ENCODE data around the gene KIT.
A peak's percentile ranks its signal among the peaks of the same experiment; 100 is the strongest.

KIT gene

DNA sequence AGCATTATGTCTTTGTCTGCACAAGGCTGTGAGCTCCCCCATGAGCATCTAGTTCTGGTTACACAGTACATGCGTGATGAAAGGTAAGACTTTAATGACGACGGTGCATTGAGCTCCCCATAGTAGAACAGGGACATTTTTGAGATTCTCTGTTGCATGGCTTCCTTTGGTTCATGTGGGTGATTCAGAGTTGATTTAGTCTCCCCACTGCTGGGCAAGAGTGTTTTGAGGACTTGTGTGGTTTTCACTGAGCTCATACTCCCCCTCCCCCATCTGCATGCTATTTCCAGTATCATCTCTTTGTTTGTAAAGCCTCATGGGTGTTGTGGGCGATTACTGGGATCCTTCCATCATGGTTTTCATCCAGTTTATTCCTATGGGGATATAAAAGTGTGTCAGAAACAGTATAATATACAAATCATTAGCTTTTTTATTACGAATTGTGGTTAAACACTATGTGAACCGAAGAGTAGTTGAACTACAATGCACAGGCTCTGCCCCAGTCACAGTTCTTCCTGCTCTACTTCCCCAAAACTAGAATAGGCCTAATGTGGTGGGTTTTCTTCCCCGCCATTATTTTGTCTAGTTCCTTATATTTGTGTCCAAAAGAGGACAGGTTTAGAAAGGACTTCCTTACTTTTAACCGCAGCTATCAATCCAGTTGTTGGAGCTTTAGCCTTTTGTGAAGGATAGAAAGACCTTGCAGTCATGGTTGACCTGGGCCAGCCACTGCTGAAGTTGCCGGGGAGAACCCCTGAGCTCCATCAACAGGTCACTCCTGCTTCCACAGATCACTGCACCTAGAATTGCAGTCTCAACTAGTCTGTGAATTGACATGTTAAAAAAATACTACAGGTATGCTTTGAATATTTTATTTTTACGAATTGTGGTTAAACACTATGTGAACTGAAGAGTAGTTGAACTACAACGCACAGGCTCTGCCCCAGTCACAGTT, 30.4 kb downstream of the KIT start:
- DNase-seq (ENCODE audit: low read depth), result peak; percentile 37
- no peak overlapping the region for H3K4me3 ChIP-seq (ENCODE audit: low read depth, low read length)
- TF ChIP-seq, protein P1, sequence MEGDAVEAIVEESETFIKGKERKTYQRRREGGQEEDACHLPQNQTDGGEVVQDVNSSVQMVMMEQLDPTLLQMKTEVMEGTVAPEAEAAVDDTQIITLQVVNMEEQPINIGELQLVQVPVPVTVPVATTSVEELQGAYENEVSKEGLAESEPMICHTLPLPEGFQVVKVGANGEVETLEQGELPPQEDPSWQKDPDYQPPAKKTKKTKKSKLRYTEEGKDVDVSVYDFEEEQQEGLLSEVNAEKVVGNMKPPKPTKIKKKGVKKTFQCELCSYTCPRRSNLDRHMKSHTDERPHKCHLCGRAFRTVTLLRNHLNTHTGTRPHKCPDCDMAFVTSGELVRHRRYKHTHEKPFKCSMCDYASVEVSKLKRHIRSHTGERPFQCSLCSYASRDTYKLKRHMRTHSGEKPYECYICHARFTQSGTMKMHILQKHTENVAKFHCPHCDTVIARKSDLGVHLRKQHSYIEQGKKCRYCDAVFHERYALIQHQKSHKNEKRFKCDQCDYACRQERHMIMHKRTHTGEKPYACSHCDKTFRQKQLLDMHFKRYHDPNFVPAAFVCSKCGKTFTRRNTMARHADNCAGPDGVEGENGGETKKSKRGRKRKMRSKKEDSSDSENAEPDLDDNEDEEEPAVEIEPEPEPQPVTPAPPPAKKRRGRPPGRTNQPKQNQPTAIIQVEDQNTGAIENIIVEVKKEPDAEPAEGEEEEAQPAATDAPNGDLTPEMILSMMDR (IDR thresholded peaks at IDR 0.05; ENCODE audit: low read depth, low read length, missing control alignments), result no peak
- in situ Hi-C loops (cut with HindIII; ENCODE audit: low sequenced_read_pairs), result no loop called here

DNA sequence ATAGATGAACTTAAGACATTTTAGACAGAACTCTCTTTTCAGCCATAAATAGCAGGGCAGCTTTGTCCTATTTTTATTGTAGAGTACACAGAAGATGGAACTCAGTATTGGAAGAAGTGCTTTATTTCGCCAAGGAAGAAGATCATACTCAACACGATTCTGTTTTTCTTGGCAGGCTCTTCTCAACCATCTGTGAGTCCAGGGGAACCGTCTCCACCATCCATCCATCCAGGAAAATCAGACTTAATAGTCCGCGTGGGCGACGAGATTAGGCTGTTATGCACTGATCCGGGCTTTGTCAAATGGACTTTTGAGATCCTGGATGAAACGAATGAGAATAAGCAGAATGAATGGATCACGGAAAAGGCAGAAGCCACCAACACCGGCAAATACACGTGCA, 37.6 kb downstream of the KIT start:
- no peak for DNase-seq (ENCODE audit: low read depth)
- in situ Hi-C loops (cut with HindIII; ENCODE audit: low sequenced_read_pairs), result no loop called here
- TF ChIP-seq, protein P1 (IDR thresholded peaks at IDR 0.05; ENCODE audit: low read depth, low read length, missing control alignments), result no peak
- H3K4me3 ChIP-seq (ENCODE audit: low read depth, low read length), result no peak overlapping the region

DNA sequence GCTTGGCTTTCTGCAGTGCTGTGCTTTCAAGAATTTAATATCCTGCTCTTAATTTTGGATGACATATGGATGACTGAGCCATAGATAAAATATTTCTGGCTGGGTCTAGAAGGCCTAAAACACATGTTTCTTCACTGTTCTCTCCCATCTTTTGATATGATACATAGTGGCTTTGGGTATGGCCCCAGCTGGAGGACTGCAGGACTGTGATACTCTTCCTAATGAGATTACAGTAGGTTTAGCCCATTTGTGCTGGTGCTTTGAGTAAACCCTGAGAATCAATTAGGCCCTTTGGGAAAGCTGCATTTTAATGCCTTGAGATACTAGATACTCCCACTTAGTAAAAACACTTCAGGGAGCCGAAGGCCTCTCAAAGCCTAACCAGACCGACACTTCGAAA, 38.0 kb downstream of the KIT start:
- in situ Hi-C loops (cut with HindIII; ENCODE audit: low sequenced_read_pairs), result no loop called here
- TF ChIP-seq, protein P1 (IDR thresholded peaks at IDR 0.05; ENCODE audit: low read depth, low read length, missing control alignments), result no peak
- DNase-seq (ENCODE audit: low read depth), result no peak
- H3K4me3 ChIP-seq (ENCODE audit: low read depth, low read length), result no peak overlapping the region

DNA sequence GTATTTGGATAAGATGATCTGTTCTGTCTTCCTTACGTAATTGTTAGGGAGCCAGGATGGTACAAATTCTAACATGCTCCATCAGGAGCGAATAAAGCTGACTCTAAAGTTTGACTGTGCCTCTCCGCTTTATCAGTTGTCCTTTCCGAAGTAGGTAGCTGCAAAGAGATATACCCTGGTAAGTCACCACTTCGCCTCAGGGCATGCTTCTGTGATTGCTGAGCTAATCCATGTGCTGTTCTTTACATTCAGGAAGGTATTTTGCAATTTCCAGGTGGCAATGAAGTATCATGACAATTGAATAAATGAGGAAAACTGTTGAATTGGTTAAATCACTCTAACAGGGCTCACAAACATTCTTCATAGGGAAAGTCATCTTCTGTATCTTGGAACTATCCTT, 38.9 kb downstream of the KIT start:
- in situ Hi-C loops (cut with HindIII; ENCODE audit: low sequenced_read_pairs), result no loop called here
- TF ChIP-seq, protein P1 (IDR thresholded peaks at IDR 0.05; ENCODE audit: low read depth, low read length, missing control alignments), result no peak
- no peak for DNase-seq (ENCODE audit: low read depth)
- no peak overlapping the region for H3K4me3 ChIP-seq (ENCODE audit: low read depth, low read length)

DNA sequence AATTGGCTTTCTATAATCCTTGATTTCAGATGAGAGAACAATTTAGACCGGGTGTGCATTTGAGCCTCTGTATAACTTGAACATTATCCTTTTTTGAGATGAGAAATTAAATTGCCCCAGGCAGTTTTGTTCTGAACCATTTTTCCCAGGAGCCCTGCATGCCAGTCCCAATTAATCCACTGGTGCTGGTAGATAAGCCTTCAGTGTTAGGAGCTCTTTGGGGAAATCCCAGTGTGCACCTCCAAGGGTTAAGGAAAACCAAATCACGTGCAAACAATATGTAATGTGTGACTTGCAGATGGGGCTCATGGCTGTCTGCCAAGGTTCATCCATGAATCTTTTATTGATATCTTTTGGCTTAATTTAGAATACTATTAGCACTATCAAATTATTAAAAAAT, 43.2 kb downstream of the KIT start:
- in situ Hi-C loops (cut with HindIII; ENCODE audit: low sequenced_read_pairs), result no loop called here
- no peak overlapping the region for H3K4me3 ChIP-seq (ENCODE audit: low read depth, low read length)
- no peak for DNase-seq (ENCODE audit: low read depth)
- TF ChIP-seq, protein P1 (IDR thresholded peaks at IDR 0.05; ENCODE audit: low read depth, low read length, missing control alignments), result no peak

DNA sequence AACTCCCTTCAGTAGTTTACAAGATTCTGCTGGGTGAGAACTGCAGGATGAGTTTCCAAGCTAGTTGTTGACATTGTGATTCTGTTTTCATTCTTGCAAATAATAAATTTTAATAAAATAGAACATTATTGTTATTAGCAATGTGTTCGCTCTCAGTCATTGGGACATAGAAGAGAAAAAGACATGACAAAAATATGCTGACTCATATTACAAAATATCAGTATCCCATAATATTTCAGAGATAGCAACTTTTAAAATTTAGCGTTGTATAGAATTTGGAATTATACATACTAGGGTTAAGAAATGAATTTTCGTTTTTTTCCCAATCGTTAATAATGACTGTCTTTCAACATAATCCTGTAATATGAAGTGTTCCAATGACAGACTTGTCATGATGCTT, 45.4 kb downstream of the KIT start:
- no peak for DNase-seq (ENCODE audit: low read depth)
- in situ Hi-C loops (cut with HindIII; ENCODE audit: low sequenced_read_pairs), result no loop called here
- TF ChIP-seq, protein P1 (IDR thresholded peaks at IDR 0.05; ENCODE audit: low read depth, low read length, missing control alignments), result no peak

More for the DNA sequence above, 45.4 kb downstream of the KIT start:
- H3K4me3 ChIP-seq (ENCODE audit: low read depth, low read length), result no peak overlapping the region

All from astrocyte of the cerebellum (primary cell).